Heart left ventricle (tissue), 13 donors: ENCODE data around the gene FKBP4.

Experiments used
- CTCF ChIP-seq, 12 donors: fragments of 200-600 bp; sonication (generic) in 4 of 12; IDR thresholded peaks; one replicate each; pipeline versions ENCODE4 v1.5.0 to v1.8.0; 2018 to 2022; ENCODE audit warnings: antibody characterized with exemption in 12 of 12, mild to moderate bottlenecking in 5 of 12
- POLR2A ChIP-seq, 2 donors: fragments of 450-650 bp; IDR thresholded peaks; one replicate each; pipeline ENCODE4 v1.6.1; 2017; ENCODE audit warnings: antibody characterized with exemption in 2 of 2, mild to moderate bottlenecking in 2 of 2, moderate library complexity in 2 of 2
- donor health status: ischemic (EF 13 %, LVEDD 7.1; RV severe dilation, severe dysfunction).
- donor health status: DM: no; HTN: yes; CAD: no.
- donor health status: DM: no; HTN: no; CAD: no.
- donor health status: ischemic (EF 25% LVEDD 6.9; RV normal size, moderate dysfunction).
- donor health status: ischemic (EF 25% LVEDD 5.7; RV mildly dilated, moderate dysfunction).
- donor health status: ischemic (EF 35%, LVEDD 5.7; RV mildly dilated, moderate dysfunction).
- donor health status: nonischemic (EF 11% LVEDD 7.7; RV severe dilation, severe dysfunction).
- donor health status: DM: yes; HTN: yes; CAD: no.
- donor health status: PGD.
- donor health status: ischemic (EF 29% LVEDD 5.4; RV normal size, mild dysfunction).
- donor health status: nonischemic (EF 23%, LVEDD 6.1; RV moderate dilation, normal function).

GRCh38 chr12:2819810-2820209 is 25.0 kb downstream of the FKBP4 start:
- no peak for TF ChIP-seq CTCF (IDR thresholded peaks at IDR 0.05)
- TF ChIP-seq POLR2A (IDR thresholded peaks at IDR 0.05): no peak
